Measurements from ENCODE around the gene SLC51B.
"Not testable (repeated sequence)": the region's sequence is repeated elsewhere in the genome, so short reads cannot be mapped to it uniquely, and the experiment has no call there.

SLC51B gene

GRCh38 chr15:65067317-65067644 lies 22.1 kb downstream of the SLC51B start:
- DNase-seq, result no peak

- DNase-seq, result no peak
Measured at GRCh38 chr15:65067645-65068402, 22.6 kb downstream of the SLC51B start, which contains the start of gene RASL12. TSS of gene RASL12 (minus strand) at chr15:65067991. CDS start at chr15:65067835, 156 bp downstream.

GRCh38 chr15:65068403-65068788 lies 23.2 kb downstream of the SLC51B start:
- DNase-seq, result no peak

- peak; percentile 67 for DNase-seq
Measured at GRCh38 chr15:65069179-65069578, 24.0 kb downstream of the SLC51B start.

- DNase-seq, result no peak
Measured at GRCh38 chr15:65069779-65070546, 24.8 kb downstream of the SLC51B start.

GRCh38 chr15:65071381-65071811 lies 26.2 kb downstream of the SLC51B start:
- DNase-seq, result no peak

GRCh38 chr15:65072027-65072426 lies 26.8 kb downstream of the SLC51B start:
- DNase-seq, result peak; percentile 24

- DNase-seq, result no peak
Measured at GRCh38 chr15:65072617-65073016, 27.4 kb downstream of the SLC51B start.

- not testable (repeated sequence) for DNase-seq
Measured at GRCh38 chr15:65074946-65075345, 29.8 kb downstream of the SLC51B start.

- not testable (repeated sequence) for DNase-seq
Measured at GRCh38 chr15:65075607-65076395, 30.6 kb downstream of the SLC51B start.

- DNase-seq, result no peak
Measured at GRCh38 chr15:65076486-65077290, 31.5 kb downstream of the SLC51B start, which contains the start of gene KBTBD13. TSS of gene KBTBD13 (plus strand) at chr15:65076746. CDS start at chr15:65076816, 70 bp downstream.

GRCh38 chr15:65077291-65077980 lies 32.2 kb downstream of the SLC51B start:
- DNase-seq, result no peak

GRCh38 chr15:65077981-65078352 lies 32.8 kb downstream of the SLC51B start:
- DNase-seq, result peak; percentile 51

- no peak for DNase-seq
Measured at GRCh38 chr15:65079580-65079979, 34.4 kb downstream of the SLC51B start.

GRCh38 chr15:65081270-65081669 lies 36.1 kb downstream of the SLC51B start:
- DNase-seq, result no peak

GRCh38 chr15:65081758-65082157 lies 36.6 kb downstream of the SLC51B start:
- DNase-seq, result no peak

- no peak for DNase-seq
Measured at GRCh38 chr15:65082303-65082953, 37.2 kb downstream of the SLC51B start.

GRCh38 chr15:65083262-65083701 lies 38.1 kb downstream of the SLC51B start:
- no peak for DNase-seq

- DNase-seq, result no peak
Measured at GRCh38 chr15:65084500-65085206, 39.5 kb downstream of the SLC51B start.

GRCh38 chr15:65085207-65085753 lies 40.1 kb downstream of the SLC51B start:
- DNase-seq, result no peak

Measured in EL (cell line).